HG03060 (cell line): ENCODE measurements around the gene MYO15A.
A peak's percentile ranks its signal among the peaks of the same experiment; 100 is the strongest.

Experiments used
- ATAC-seq: cut with Tn5 transposase; IDR thresholded peaks from one replicate; pipeline ENCODE4 v1.9.1; 2021; ENCODE audit warnings: low read depth, moderate number of reproducible peaks; ENCODE audit not compliant: unreplicated experiment

MYO15A gene, protein sequence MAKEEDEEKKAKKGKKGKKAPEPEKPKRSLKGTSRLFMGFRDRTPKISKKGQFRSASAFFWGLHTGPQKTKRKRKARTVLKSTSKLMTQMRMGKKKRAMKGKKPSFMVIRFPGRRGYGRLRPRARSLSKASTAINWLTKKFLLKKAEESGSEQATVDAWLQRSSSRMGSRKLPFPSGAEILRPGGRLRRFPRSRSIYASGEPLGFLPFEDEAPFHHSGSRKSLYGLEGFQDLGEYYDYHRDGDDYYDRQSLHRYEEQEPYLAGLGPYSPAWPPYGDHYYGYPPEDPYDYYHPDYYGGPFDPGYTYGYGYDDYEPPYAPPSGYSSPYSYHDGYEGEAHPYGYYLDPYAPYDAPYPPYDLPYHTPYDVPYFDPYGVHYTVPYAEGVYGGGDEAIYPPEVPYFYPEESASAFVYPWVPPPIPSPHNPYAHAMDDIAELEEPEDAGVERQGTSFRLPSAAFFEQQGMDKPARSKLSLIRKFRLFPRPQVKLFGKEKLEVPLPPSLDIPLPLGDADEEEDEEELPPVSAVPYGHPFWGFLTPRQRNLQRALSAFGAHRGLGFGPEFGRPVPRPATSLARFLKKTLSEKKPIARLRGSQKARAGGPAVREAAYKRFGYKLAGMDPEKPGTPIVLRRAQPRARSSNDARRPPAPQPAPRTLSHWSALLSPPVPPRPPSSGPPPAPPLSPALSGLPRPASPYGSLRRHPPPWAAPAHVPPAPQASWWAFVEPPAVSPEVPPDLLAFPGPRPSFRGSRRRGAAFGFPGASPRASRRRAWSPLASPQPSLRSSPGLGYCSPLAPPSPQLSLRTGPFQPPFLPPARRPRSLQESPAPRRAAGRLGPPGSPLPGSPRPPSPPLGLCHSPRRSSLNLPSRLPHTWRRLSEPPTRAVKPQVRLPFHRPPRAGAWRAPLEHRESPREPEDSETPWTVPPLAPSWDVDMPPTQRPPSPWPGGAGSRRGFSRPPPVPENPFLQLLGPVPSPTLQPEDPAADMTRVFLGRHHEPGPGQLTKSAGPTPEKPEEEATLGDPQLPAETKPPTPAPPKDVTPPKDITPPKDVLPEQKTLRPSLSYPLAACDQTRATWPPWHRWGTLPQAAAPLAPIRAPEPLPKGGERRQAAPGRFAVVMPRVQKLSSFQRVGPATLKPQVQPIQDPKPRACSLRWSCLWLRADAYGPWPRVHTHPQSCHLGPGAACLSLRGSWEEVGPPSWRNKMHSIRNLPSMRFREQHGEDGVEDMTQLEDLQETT (N-terminal part only)

DNA sequence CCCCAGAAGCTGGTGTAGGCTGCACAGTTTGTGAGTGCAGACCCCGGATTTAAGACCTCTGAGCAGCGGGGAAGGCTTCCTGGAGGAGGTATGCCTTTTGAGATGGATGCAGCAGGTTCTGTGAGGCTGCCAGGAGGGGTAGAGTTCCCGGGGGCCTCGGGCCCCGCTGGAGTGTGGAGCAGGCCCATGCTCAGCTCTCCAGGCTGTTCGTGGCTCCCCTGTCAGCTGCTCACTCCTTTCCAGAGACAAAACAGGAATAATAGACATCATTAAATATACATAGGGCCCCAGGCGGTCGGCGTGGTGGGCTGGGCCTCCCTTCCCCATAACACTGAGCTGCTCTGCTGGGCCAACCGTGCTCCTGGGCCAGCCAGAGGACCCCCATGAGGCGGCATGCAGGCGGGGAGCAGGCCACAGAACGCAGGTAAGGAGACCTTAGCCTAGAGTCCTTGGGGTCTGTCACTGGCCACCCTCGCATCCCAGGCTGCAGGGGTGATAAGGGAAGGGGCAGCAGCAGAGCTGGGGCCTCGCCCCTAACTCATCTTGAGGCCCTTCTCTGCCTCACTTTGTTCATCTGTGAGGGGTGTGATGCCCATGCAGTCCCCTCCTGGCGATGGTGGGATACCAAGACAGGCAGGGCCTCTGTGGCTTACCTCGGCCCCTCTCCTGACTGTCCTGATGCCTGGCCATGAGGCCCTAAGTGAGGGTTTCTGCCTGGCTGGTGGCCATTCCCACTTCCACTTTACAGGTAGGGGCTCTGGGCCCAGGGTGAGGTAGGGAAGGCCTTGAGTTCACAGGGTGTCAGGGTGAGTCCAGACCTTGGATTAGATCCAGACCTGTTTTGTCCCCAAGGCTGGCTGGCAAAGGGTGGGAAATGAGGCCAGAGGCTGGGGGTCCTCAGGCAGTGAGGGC lies at the start of gene MYO15A:
MYO15A (plus strand) TSS at position 356 of the 912 bp plus-strand sequence. CDS start 10,045 bp downstream, outside the sequence.
- ATAC-seq = no peak

DNA sequence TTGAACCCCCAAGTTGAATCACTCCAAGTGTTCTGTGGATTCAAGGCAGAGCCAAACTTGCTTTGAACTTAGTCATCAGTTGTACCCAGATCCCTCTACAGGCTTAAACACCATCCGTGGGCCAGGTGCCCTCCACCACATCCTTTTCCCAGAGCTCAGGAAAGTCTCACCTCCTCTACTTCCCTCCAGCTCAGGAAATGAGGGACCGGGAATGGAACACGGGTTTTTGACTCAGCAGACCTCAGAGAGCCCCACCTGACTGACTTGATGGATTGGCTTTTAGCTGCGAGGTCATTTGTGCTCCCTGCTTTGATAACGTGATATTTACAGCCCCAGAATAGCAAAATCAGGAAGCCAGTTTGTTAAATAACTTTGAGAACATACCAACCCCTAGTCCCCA lies 49.3 kb upstream of the MYO15A start:
- ATAC-seq = no peak

DNA sequence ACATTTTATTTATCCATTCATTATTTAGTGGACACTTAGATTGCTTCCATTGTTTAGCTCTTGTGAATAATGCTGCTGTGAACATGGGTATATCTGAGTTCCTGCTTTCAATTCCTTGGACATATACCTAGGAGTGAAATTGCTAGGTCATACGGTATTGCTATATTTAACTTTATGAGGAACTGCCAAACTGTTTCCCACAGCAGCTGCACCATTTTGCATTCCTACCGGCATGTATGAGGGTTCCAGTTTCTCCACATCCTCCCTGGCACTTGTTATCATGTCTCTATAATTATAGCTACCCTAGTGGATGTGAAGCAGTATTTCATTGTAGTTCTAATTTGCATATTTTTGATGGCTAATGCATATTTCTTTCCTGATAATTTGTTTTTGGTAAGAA lies 44.5 kb upstream of the MYO15A start:
- no peak for ATAC-seq

DNA sequence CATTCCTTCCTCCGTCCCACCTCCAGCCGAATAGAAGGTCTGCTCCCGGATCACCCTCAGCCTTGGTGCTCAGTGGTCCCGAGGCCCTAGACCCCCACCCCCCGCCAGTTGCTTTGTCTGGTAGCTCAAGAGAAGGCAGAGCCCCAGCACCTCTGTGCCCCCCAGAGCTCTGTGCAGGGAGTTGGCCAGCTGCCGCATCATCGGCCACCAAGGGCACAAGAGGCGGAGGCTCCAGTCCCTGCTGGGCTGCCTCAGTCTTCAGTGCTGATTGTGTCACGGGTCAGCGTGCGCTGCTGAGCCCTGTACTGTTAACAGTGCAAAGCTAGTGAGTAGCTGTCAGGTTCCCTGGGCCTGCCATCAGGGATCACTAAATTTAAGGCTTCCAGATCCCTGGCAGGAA lies 43.0 kb upstream of the MYO15A start:
- no peak for ATAC-seq

DNA sequence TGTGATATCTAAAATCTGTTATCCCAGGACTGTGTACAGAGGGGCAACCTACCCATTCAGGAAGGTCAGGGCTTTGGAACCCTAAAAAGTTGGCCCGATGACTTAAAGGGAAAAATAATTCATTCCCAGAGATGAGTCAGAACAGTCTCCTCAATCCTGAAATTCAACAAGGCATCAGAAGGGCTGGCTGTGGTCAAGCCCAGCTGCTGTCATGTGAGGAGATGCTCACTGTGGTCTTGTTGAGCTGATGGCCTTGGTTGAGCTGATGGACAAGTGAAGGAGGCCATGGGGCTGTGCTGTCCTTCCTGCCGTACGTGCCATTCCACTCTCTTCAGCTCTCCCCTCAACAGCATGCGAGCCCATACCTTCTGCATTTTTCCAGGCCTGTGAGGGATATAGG lies 41.7 kb upstream of the MYO15A start:
- no peak for ATAC-seq

DNA sequence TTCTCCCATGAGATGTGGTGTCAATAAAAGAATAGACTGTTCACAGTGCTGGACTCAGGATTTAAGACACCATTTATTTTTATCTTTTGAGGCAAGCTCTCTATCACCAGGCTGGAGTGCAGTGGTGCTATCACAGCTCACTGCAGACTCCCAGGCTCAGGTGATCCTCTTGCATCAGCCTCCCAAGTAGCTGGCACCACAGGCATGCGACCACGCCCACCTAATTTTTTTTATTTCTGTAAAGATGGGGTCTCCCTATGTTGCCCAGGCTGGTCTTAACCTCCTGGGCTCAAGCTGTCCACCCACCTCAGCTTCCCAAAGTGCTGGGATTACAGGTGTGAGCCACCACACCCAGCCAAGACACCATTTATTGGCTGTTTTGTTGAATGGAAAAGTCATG lies 39.5 kb upstream of the MYO15A start:
- ATAC-seq = no peak

DNA sequence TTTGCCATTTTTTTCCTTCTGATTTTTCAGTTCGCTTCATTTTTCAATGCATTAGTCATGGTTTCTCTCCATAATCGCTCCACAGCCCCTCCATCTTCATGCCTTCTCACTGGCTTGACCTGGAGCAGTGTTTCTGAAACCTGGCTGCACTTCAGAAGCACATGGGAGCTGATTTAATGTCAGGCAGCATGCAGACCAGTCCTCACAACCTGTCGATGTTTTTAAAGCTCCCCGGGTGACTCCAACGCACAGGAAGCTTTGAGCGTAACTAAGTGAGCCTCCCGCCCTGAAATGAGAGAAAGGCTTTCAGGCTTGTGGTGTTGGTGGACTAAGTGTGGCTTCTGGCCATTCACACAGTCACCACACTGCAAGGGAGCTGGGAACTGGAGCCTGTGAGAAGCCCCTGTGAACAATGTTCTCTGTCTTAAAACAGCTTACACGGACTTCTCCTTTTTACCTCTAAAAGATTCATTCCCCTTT lies 37.7 kb upstream of the MYO15A start:
- no peak for ATAC-seq

DNA sequence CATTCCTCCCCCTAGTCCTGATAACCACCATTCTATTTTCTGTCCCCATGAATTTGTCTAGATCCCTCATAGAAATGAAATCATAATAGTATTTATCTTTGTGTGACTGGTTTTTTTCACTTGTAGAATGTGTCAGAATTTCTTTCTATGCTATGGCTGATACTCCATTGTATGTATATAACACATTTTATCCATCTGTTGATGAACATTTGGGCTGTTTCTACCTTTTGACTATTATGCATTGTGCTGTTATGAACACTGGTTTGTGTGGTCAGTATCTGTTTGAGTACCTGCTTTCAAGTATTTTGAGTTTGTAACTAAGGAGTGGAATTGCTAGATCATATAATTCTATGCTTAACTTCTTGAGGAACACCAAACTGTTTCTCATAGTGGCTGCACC lies 36.8 kb upstream of the MYO15A start:
- no peak for ATAC-seq

DNA sequence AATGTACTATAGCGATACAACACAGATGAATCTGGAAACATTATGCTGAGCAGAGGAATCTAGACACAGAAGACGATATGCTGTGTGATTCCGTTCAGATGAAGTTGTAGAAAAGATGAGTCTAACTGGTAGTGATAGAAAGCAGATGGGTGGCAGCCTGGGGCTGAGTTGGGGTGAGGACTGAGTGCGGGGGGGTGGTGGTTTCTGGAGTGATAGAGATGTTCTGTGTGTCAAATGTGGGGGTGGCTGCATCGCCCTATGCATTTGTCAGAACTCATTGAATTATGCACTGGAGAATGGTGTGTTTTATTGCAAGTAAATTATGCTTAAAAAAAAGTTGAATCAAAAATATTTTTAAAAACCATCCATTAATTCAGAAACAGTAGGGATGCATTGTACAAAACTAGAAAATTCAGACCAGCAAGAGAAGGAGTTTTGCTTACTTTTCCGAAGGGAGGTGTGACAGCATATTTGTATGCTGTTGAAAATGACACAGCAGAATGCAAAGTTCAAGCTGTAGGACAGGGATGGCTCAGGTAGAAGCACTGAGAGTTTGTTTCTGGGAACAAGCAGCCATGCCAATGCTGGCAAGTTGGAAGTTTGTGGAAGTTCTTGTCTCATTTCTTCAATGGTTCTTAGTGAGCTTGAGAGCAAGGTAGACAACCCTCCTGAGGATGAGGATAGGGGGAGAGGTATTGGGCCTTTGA lies 33.8 kb upstream of the MYO15A start:
- ATAC-seq = no peak

DNA sequence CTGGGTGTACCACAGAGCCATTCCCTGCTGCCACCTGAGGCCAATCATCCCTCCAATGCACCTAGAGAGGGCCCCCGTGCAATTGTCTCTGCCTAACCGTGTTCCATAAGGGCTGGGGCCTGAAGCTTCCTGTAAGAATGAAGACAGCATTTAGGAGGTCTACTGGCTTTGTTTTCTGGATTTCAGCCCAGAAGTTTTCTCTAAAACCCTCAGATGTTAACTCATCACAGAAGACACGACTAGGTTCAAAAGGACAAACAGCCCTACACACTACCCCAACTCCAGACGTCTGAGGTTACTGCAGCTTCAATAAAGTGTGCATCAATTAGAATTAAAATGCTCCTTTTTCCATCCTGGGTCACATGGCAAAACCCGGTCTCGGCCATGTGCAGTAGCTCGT lies 31.6 kb upstream of the MYO15A start:
- ATAC-seq = no peak

DNA sequence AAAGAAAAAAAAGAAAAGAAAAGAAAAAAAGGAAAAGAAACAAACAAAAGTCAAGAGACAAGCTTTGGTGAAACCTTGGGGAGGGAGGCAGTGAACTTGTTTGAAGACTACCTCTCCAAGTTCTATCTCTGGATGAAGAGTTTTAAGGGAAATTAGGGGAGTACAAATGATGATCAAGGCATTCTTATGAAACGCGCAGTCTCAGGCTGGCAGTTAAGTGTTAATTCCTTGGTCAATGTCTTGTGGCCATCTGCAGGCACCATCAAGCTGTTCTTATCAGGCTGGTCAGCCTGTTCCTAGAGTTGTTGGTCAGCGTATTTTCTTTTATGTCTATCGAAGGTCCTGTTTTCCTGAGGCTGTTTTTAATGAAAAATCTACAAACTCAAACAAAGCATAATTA lies 29.0 kb upstream of the MYO15A start:
- no peak for ATAC-seq

DNA sequence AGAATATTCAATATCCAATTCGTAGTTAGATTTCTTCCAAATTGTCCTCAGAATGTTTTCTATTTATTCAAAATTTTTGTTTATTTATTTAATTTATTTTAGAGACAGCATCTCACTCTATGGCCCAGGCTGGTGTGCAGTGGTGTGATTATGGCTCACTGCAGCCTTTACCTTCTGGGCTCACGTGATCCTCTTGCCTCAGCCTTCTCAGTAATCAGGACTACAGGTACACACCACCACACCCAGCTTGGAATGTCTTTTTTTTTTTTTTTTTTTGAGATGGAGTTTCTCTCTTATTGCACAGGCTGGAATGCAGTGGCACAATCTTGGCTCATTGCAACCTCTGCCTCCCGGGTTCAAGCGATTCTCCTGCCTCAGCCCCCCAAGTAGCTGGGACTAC lies 24.3 kb upstream of the MYO15A start:
- ATAC-seq = no peak

DNA sequence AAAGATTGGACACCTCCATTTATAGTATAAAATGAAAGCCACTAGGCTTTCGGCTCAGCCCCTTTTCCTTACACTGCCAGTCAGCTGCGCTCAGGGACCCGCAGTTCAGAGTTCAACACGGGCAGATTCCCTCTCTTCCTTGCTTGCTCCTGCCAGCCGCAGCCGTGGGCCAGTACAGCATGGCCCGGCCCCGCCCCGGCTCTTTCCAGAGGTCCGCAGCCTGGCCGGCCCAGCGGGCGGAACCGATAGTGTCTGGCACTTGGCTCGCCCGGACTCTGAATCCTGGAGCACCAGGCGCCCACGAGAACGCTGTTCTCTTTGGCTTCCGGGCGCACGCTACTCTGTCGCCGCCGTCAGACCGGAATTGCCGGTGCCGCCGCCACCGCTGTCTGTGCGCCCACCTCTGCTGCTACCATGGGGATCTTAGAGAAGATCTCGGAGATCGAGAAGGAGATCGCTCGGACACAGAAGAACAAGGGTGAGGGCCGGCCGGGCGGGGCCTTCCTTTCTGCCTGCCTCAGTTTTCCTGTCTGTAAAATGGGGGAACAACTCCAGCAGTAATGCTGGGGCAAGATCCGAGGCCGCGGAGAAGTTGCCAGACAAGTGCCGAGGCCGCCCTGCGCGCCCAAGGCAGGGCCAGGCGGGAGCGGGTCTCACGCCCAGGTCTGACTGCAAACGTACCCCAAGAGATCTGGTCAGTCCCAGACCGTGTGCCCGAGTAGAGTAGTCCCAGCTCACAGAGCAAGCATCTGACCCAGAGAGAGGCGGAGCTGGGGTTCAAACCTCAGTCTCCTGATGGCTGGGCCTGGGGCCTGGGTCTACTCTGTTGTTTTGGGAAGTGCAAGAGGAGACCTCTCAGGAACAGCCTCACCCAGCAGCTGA lies 20.7 kb upstream of the MYO15A start, which contains the start of gene DRG2:
DRG2 (plus strand) TSS at position 339 of the 882 bp plus-strand sequence; CDS start at position 415, 76 bp downstream.
- peak; percentile 83 for ATAC-seq

DNA sequence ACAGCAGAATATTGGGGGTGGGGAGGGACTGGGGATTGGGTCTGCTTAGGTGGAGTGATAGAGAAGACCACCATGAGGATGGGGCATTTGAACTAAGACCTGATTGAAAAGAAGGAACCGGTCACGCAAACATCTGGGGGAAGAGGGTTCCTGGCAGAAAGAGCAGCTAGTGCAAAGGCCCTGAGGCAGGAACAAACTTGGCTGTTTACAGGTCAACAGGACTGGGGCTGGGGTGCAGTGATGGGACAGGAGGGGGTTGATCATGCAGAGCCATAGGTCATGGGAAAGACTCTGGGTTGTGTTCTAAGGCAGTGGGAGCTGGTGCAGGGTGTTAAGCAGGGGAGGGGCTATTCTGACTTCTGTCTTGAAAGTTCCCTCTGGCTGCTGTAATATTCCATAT lies 18.9 kb upstream of the MYO15A start:
- ATAC-seq = no peak

DNA sequence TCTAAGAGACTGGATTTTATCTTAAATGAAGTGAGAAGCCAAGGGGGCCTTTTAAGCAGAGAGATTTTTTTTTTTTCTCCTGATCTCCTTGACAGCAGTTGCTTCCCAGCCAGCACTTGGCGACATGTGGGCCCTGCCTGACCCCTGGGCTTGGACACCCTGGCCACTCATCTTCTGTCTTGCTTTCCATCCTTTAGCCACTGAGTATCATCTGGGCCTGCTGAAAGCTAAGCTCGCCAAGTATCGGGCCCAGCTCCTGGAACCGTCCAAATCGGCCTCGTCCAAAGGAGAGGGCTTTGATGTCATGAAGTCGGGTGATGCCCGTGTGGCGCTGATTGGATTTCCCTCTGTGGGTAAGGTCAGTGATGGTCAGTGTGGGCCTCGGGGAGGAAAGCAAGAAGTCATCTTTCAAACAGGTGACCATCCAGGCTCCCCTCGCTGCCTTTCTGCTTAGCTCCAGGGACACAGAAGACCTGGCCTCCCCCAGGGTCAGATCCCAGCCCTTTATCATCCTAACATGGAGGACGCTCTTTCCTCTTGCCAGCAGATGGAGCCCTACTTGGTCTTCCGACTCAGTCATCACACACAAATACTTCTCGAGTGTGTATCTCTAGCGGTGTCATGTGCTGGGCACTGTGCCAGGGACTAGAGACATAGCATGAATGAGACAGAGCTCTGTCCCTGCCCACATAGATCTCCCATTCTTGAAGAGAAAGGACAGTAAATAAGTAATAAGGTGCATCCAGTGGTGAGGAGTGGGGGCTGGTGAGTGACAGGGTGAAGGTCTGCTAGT lies 14.7 kb upstream of the MYO15A start:
- no peak for ATAC-seq

DNA sequence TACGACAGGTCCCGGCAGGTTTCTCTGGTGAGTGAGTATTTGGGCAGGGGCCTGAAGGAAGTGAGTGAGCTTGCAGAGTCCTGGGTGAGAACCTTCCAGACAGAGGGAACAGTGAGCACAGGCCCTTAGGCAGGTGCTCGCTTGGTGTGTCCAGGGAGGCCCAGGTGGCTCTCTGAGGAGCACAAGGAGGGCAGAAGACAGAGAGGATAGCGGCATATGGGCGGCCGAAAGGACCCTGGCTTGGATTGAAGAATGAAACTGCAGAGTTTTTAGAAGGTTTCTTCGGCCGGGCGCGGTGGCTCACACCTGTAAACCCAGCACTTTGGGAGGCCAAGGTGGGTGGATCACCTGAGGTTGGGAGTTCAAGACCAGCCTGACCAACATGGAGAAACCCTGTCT lies 14.1 kb upstream of the MYO15A start:
- no peak for ATAC-seq

DNA sequence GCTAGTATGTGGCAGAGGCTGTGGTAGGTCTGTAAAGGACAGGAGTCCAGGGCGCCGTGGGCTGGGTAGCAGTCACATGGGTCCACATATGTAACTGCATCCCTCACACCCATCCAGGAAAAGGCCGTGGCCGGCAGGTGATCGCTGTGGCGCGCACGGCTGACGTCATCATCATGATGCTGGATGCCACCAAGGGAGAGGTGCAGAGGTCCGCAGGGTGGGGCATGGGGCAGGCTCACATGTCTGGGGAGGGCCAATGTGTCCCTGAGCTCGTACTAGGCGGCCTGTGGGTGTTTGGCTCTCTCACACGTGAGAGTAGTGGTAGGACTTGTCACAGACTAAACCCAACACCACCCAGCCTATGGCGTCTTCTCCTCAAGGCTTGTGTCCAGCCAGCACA lies 9.0 kb upstream of the MYO15A start:
- no peak for ATAC-seq
